Thyroid gland (tissue), 4 donors: ENCODE measurements around the gene KRT77. TPM values are rescaled to one million over a fixed set of nuclear protein-coding genes. Genes with fewer than 3 reads are reported as not detected.

Source experiments
- DNase-seq, 2 donors: peaks; one replicate each; pipeline ENCODE4 v3.0.0-alpha.2; 2019
- H3K27ac ChIP-seq, 3 donors: fragments of 200-600 bp; sonication (generic); 1 replicate in 2 of 3; 2 replicates in 1 of 3; pipeline ENCODE4 v1.5.1; 2016 to 2019; ENCODE audit warnings: mild to moderate bottlenecking in 1 of 3, moderate library complexity in 1 of 3
- H3K27me3 ChIP-seq: fragments of 200-600 bp; sonication (generic); one replicate; pipeline ENCODE4 v1.5.1; 2019
- H3K36me3 ChIP-seq, 2 donors: fragments of 200-600 bp; sonication (generic); one replicate each; pipeline ENCODE4 v1.5.1; 2016 to 2019
- H3K4me1 ChIP-seq, 2 donors: fragments of 200-600 bp; sonication (generic); one replicate each; pipeline ENCODE4 v1.5.1; 2017 to 2019
- H3K4me3 ChIP-seq, 3 donors: fragments of 200-600 bp; sonication (generic); replicated peaks in 1 of 3; 1 replicate in 2 of 3; 2 replicates in 1 of 3; pipeline ENCODE4 v1.5.1; 2016; ENCODE audit warnings: mild to moderate bottlenecking in 1 of 3
- H3K9me3 ChIP-seq: fragments of 200-600 bp; sonication (generic); one replicate; pipeline ENCODE4 v1.5.1; 2017
- CTCF ChIP-seq, 6 experiments: fragments of 200-600 bp in 3 of 6; fragments of 450-650 bp in 3 of 6; sonication (generic) in 3 of 6; IDR thresholded peaks; one replicate each; pipeline ENCODE4 v1.5.1; 2016 to 2019; ENCODE audit warnings: antibody characterized with exemption in 6 of 6, mild to moderate bottlenecking in 2 of 6, inconsistent platforms in 1 of 6, moderate library complexity in 1 of 6
- POLR2A ChIP-seq, 2 donors: fragments of 450-650 bp; IDR thresholded peaks; one replicate each; pipeline ENCODE4 v1.6.1; 2017; ENCODE audit warnings: antibody characterized with exemption in 2 of 2, mild to moderate bottlenecking in 2 of 2, moderate library complexity in 1 of 2
- WGBS, 2 donors: methylation state at CpG; one replicate each; pipeline ENCODE4 v1.1.5; 2017; 5-methylcytosine and 5-hydroxymethylcytosine counted together
- intact Hi-C: fragments of 100-400 bp; cut with DNase I; formaldehyde crosslinking; loops from one replicate; pipeline ENCODE4 v1.15.1; 2023
- total RNA-seq, 4 donors: library from RNA; depleted of rRNA; stranded (reverse); fragments of >200 nt; gene quantifications; one replicate each; pipeline ENCODE4 v1.2.3, GENCODE V29; 2016

Gene KRT77
- total RNA-seq, 4 donors from 2014 or later, result not detected

GRCh38 chr12:52730793-52731192, 27.5 kb upstream of the KRT77 start:
- intact Hi-C loops, result no loop called here
- Histone ChIP-seq H3K4me3 (no peak overlapping the region), H3K9me3 (no peaks in the 10 kb centered on the region), H3K4me1 (no peaks in the 10 kb centered on the region), H3K27me3 (no peaks in the 10 kb centered on the region), H3K27ac (no peak overlapping the region), H3K36me3 (no peaks in the 10 kb centered on the region)
- TF ChIP-seq CTCF (IDR thresholded peaks at IDR 0.05), result no peak
- no peak for TF ChIP-seq POLR2A (IDR thresholded peaks at IDR 0.05)
- WGBS, 2 donors, result 56 to 75% methylated on average over 2 of the region's 2 CpGs
- no peak for DNase-seq

- no peak for DNase-seq
Measured at GRCh38 chr12:52730383-52730782, 27.1 kb upstream of the KRT77 start.

GRCh38 chr12:52729147-52729546, 25.8 kb upstream of the KRT77 start:
- Histone ChIP-seq H3K27ac (no peak overlapping the region), H3K36me3 (no peaks in the 10 kb centered on the region), H3K4me1 (no peaks in the 10 kb centered on the region), H3K9me3 (no peaks in the 10 kb centered on the region), H3K27me3 (no peaks in the 10 kb centered on the region), H3K4me3 (no peak overlapping the region)
- 69 to 70% methylated on average over 10 of the region's 10 CpGs for WGBS, 2 donors
- DNase-seq, result no peak
- no peak for TF ChIP-seq CTCF (IDR thresholded peaks at IDR 0.05)
- no peak for TF ChIP-seq POLR2A (IDR thresholded peaks at IDR 0.05)
- intact Hi-C loops, result no loop called here

More at GRCh38 chr12:52730383-52730782, 27.1 kb upstream of the KRT77 start:
- intact Hi-C loops, result no loop called here
- Histone ChIP-seq H3K27ac (no peak overlapping the region), H3K27me3 (no peaks in the 10 kb centered on the region), H3K4me3 (no peak overlapping the region), H3K36me3 (no peaks in the 10 kb centered on the region), H3K9me3 (no peaks in the 10 kb centered on the region), H3K4me1 (no peaks in the 10 kb centered on the region)
- TF ChIP-seq CTCF (IDR thresholded peaks at IDR 0.05), result no peak
- no peak for TF ChIP-seq POLR2A (IDR thresholded peaks at IDR 0.05)
- WGBS, 2 donors, result 87 to 89% methylated on average over 13 of the region's 13 CpGs

GRCh38 chr12:52728374-52728773, 25.1 kb upstream of the KRT77 start:
- intact Hi-C loops, result no loop called here

GRCh38 chr12:52727037-52727436, 23.7 kb upstream of the KRT77 start:
- intact Hi-C loops, result no loop called here
- Histone ChIP-seq H3K27me3 (no peaks in the 10 kb centered on the region), H3K36me3 (no peaks in the 10 kb centered on the region), H3K4me1 (no peaks in the 10 kb centered on the region), H3K27ac (no peak overlapping the region), H3K9me3 (no peaks in the 10 kb centered on the region), H3K4me3 (no peak overlapping the region)
- 87 to 88% methylated on average over 4 of the region's 4 CpGs for WGBS, 2 donors
- DNase-seq, result no peak
- TF ChIP-seq CTCF (IDR thresholded peaks at IDR 0.05), result no peak

More at GRCh38 chr12:52728374-52728773, 25.1 kb upstream of the KRT77 start:
- Histone ChIP-seq H3K27ac (no peak overlapping the region), H3K4me1 (no peaks in the 10 kb centered on the region), H3K4me3 (no peak overlapping the region), H3K27me3 (no peaks in the 10 kb centered on the region), H3K9me3 (no peaks in the 10 kb centered on the region), H3K36me3 (no peaks in the 10 kb centered on the region)
- no peak for DNase-seq
- TF ChIP-seq CTCF (IDR thresholded peaks at IDR 0.05) (no peak), POLR2A (IDR thresholded peaks at IDR 0.05) (no peak)
- WGBS, 2 donors, result 94 to 100% methylated on average over 2 of the region's 2 CpGs
